ENCODE data around the gene CCDC88A. TPM values are rescaled to one million over a fixed set of nuclear protein-coding genes. Genes with fewer than 3 reads are reported as not detected.

CCDC88A gene, protein sequence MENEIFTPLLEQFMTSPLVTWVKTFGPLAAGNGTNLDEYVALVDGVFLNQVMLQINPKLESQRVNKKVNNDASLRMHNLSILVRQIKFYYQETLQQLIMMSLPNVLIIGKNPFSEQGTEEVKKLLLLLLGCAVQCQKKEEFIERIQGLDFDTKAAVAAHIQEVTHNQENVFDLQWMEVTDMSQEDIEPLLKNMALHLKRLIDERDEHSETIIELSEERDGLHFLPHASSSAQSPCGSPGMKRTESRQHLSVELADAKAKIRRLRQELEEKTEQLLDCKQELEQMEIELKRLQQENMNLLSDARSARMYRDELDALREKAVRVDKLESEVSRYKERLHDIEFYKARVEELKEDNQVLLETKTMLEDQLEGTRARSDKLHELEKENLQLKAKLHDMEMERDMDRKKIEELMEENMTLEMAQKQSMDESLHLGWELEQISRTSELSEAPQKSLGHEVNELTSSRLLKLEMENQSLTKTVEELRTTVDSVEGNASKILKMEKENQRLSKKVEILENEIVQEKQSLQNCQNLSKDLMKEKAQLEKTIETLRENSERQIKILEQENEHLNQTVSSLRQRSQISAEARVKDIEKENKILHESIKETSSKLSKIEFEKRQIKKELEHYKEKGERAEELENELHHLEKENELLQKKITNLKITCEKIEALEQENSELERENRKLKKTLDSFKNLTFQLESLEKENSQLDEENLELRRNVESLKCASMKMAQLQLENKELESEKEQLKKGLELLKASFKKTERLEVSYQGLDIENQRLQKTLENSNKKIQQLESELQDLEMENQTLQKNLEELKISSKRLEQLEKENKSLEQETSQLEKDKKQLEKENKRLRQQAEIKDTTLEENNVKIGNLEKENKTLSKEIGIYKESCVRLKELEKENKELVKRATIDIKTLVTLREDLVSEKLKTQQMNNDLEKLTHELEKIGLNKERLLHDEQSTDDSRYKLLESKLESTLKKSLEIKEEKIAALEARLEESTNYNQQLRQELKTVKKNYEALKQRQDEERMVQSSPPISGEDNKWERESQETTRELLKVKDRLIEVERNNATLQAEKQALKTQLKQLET (N-terminal part only)
- 18.3 to 26.7 TPM (median 22.4 TPM) in 5 replicates for total RNA-seq (2022; extraction: Qiagen RNA extraction)

DNA sequence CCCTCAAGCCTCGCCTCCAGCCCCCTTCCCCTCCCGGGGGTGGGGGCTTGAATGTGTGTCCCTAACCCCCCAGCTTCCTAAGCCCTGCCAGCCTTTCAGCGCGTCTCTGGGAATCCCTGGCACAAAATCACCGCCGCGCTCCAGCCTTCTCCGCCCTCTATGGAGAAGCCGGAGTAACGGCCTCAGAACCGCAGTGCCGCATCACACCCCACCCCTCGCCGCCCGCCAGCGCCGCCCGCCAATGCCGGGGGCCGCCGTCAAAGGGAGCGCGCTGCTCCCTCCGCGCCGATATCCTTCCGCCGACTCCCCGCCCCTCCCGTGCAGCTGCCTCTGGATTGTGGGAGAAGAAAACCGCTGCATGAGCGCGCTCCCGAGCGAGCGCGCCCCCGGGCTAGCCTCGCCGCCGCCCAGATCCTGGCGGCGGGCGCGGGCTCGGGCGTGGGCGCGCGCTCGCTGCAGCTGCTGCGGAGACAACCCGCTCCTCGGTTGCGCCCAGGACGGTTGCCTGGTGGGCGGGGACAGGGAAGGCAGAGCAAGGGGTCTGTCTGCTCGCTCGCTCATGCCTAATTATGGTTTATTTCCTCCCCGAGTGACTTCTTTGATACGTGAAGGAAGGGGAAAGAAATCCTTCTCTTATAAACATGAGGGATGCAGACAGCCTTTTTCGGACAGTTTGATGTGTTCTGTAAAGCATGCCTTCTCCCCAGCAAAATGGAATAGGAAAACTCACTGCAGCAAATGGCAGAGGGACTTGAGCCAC, at the start of gene CCDC88A:
TSS of gene CCDC88A (minus strand) at position 178 of the 760 bp plus-strand sequence. CDS start 777 bp downstream, outside the sequence.

DNA sequence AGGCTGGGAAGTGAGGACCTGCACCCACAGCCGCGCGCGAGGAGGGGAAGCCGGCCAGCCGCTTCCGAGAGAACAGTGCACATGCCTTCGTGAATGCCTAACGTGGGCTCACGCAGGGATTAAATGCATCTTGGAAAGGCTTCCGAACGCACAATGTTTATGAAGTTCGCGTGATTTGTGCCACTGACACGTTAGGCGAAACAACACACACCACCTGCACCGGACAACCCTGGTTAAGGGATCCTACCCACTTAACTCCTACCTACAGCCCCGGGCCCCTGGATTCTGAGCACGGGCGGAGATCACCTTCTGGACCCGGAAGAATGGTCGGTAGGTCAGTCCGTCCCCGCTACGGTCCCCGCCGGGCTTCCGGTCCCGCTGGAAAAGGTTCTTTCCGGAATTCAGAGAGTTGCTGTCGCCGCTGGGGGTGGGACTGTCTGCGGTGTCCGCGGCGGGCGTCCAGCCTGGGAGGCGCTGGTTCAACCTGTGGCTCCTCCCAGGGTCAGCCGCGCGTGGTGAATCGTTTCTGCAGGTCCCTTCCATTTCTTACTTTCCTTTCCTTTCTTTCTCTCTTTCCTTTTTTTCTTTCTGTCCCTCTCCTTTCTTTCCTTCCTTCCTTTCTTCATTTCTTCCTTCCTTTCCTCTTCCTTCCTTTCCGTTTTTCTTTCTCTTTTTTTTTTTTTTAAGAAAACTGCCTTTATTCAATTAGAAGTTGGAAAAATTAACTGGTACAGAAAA, 150.6 kb downstream of the CCDC88A start, which contains the start of gene MTIF2:
TSS of gene MTIF2 (minus strand) at position 325 of the 738 bp plus-strand sequence. CDS start 5,373 bp downstream, outside the sequence.

Other genes with a start within 250 kb of the CCDC88A start
- gene CLHC1, start 187.6 kb downstream of the CCDC88A start, total RNA-seq (2022; extraction: Qiagen RNA extraction) = 1.7 to 2.7 TPM (median 2.0 TPM) in 5 replicates
- 2,592 to 2,956 TPM (median 2,678 TPM) in 5 replicates for gene RPS27A, start 187.2 kb downstream of the CCDC88A start, total RNA-seq (2022; extraction: Qiagen RNA extraction)
- gene MTIF2, start 150.6 kb downstream of the CCDC88A start, total RNA-seq (2022; extraction: Qiagen RNA extraction) = 39.4 to 55.2 TPM (median 40.9 TPM) in 5 replicates
- gene CFAP36, start 99.9 kb upstream of the CCDC88A start, total RNA-seq (2022; extraction: Qiagen RNA extraction) = 43.4 to 51.5 TPM (median 48.5 TPM) in 5 replicates
- 26.4 to 36.8 TPM (median 31.0 TPM) in 5 replicates for gene PPP4R3B, start 197.8 kb upstream of the CCDC88A start, total RNA-seq (2022; extraction: Qiagen RNA extraction)